ENCODE data around the gene BEND6. TPM values are rescaled to one million over a fixed set of nuclear protein-coding genes. Genes with fewer than 3 reads are reported as not detected.

The BEND6 gene
- total RNA-seq, 4 donors from 2014 or later: 0.54 to 4.5 (median 3.6) TPM; not detected in 1

- no peak for ATAC-seq
- Histone ChIP-seq H3K4me1 (peaks cover 0 to 25% (median 0%) of the 10 kb centered on the region in 3 donors), H3K27ac (no peak overlapping the region), H3K27me3 (no peaks in the 10 kb centered on the region), H3K36me3 (no peaks in the 10 kb centered on the region), H3K4me3 (no peak overlapping the region), H3K9me3 (no peaks in the 10 kb centered on the region)
- 69 to 71% methylated on average over 3 to 4 of the region's 4 CpGs for WGBS, 2 donors (ENCODE audit: low coverage in 1 of 2)
- TF ChIP-seq EP300 (IDR thresholded peaks at IDR 0.05) (no peak), POLR2AphosphoS5 (IDR thresholded peaks at IDR 0.05) (no peak), CTCF (IDR thresholded peaks at IDR 0.05) (no peak), POLR2A (IDR thresholded peaks at IDR 0.05) (no peak)
These were observed 1.6 kb downstream of the BEND6 start for GRCh38 chr6:56956491-56956890.

DNA sequence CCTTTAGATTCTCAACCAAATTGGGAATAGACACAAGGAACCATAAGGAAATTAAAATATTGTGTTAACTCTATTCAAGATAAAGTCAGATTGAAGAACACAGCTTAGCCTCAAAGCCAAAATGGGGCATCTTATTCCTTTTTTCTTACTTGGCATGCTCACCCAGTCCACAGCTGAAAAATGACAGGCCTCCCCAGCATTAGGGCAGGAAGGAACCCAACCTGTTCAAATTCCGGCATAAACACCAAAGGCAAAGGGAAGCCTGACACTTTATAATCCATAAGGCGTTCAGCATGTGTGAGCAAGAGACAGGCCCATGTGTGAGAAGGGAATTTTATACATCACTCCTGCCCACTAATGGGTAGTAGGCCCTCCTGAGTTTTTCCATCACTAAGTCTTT, 2.9 kb downstream of the BEND6 start:
- ATAC-seq: no peak
- no peaks in the 10 kb centered on the region for H3K9me3 ChIP-seq
- no peak overlapping the region for H3K27ac ChIP-seq
- H3K27me3 ChIP-seq: no peaks in the 10 kb centered on the region
- no peaks in the 10 kb centered on the region for H3K36me3 ChIP-seq
- 100% methylated on average over 2 of the region's 2 CpGs; no CpG with 5 or more reads in 1 of the 2 donors for WGBS, 2 donors (ENCODE audit: low coverage in 1 of 2)
- peaks cover 0 to 25% (median 0%) of the 10 kb centered on the region in 3 donors for H3K4me1 ChIP-seq
- TF ChIP-seq EP300 (IDR thresholded peaks at IDR 0.05): no peak
- TF ChIP-seq CTCF (IDR thresholded peaks at IDR 0.05): no peak
- TF ChIP-seq POLR2A (IDR thresholded peaks at IDR 0.05): no peak
- TF ChIP-seq POLR2AphosphoS5 (IDR thresholded peaks at IDR 0.05): no peak
- no peak overlapping the region for H3K4me3 ChIP-seq

- Histone ChIP-seq H3K27ac (no peak overlapping the region), H3K27me3 (no peaks in the 10 kb centered on the region), H3K36me3 (no peaks in the 10 kb centered on the region), H3K4me3 (no peak overlapping the region), H3K9me3 (no peaks in the 10 kb centered on the region), H3K4me1 (peaks cover 0 to 21% (median 0%) of the 10 kb centered on the region in 3 donors)
- TF ChIP-seq POLR2AphosphoS5 (IDR thresholded peaks at IDR 0.05): no peak
- TF ChIP-seq CTCF (IDR thresholded peaks at IDR 0.05): no peak
- no peak for TF ChIP-seq POLR2A (IDR thresholded peaks at IDR 0.05)
- WGBS, 2 donors (ENCODE audit: low coverage in 1 of 2): 34 to 76% methylated on average over 3 of the region's 3 CpGs
- ATAC-seq: no peak
These were observed 3.6 kb downstream of the BEND6 start for GRCh38 chr6:56958481-56958880.

- Histone ChIP-seq H3K27ac (no peak overlapping the region), H3K9me3 (no peaks in the 10 kb centered on the region), H3K4me3 (no peak overlapping the region), H3K4me1 (peaks cover 0 to 15% (median 0%) of the 10 kb centered on the region in 3 donors), H3K36me3 (no peaks in the 10 kb centered on the region), H3K27me3 (no peaks in the 10 kb centered on the region)
- no peak for ATAC-seq
- TF ChIP-seq POLR2AphosphoS5 (IDR thresholded peaks at IDR 0.05): no peak
- TF ChIP-seq CTCF (IDR thresholded peaks at IDR 0.05): no peak
- no peak for TF ChIP-seq POLR2A (IDR thresholded peaks at IDR 0.05)
- no peak for TF ChIP-seq EP300 (IDR thresholded peaks at IDR 0.05)
These were observed 4.2 kb downstream of the BEND6 start for GRCh38 chr6:56959094-56959493.

DNA sequence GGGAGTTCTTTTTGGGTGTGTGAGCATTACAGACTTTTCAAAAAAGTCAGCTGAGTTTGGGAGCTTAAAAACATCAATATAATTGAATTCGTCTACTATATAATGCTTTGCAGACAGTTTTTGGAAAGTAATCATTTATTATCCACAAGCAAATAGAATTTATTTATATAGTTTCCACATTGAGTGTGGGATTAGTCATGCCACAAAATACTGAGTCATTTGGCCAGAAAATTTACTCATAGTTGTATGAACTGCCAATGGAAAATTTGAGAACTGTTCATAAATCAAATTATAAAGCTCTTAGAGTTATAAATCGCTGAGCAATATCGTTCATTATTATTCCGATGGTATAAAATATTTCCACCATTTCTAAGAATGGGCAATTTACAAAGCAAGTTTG, 5.0 kb downstream of the BEND6 start:
- Histone ChIP-seq H3K27ac (no peak overlapping the region), H3K9me3 (no peaks in the 10 kb centered on the region), H3K36me3 (no peaks in the 10 kb centered on the region), H3K4me3 (no peak overlapping the region), H3K4me1 (peaks cover 0 to 10% (median 0%) of the 10 kb centered on the region in 3 donors), H3K27me3 (no peaks in the 10 kb centered on the region)
- WGBS, 2 donors (ENCODE audit: low coverage in 1 of 2): 57 to 65% methylated on average over 4 of the region's 4 CpGs
- TF ChIP-seq POLR2AphosphoS5 (IDR thresholded peaks at IDR 0.05) (no peak), EP300 (IDR thresholded peaks at IDR 0.05) (no peak), CTCF (IDR thresholded peaks at IDR 0.05) (no peak), POLR2A (IDR thresholded peaks at IDR 0.05) (no peak)
- no peak for ATAC-seq
